HUES64 (cell line): Measurements from ENCODE around the gene RRP7A. TPM values are rescaled to one million over a fixed set of nuclear protein-coding genes. Genes with fewer than 3 reads are reported as not detected.
"Not testable (repeated sequence)": the region's sequence is repeated elsewhere in the genome, so short reads cannot be mapped to it uniquely, and the experiment has no call there.

ENCODE experiments used
- H3K27ac ChIP-seq: 2 replicates; pipeline ENCODE4 v1.7.0; 2013; ENCODE audit warnings: low read depth, low read length, inconsistent platforms
- H3K27me3 ChIP-seq: 2 replicates; pipeline ENCODE4 v1.6.1; 2013; ENCODE audit warnings: mild to moderate bottlenecking, low read length; ENCODE audit not compliant: insufficient read depth
- H3K36me3 ChIP-seq: 2 replicates; pipeline ENCODE4 v1.6.1; 2013; ENCODE audit warnings: mild to moderate bottlenecking, low read length; ENCODE audit not compliant: insufficient read depth
- H3K4me1 ChIP-seq: 2 replicates; pipeline ENCODE4 v1.6.1; 2013; ENCODE audit warnings: mild to moderate bottlenecking, low read length, moderate library complexity; ENCODE audit not compliant: insufficient read depth
- H3K4me3 ChIP-seq: 2 replicates; pipeline ENCODE4 v1.5.1; 2013; ENCODE audit warnings: mild to moderate bottlenecking, low read length, moderate library complexity
- H3K9ac ChIP-seq: 2 replicates; pipeline ENCODE4 v1.6.1; 2013; ENCODE audit warnings: mild to moderate bottlenecking, low read depth, low read length
- H3K9me3 ChIP-seq: 2 replicates; pipeline ENCODE4 v1.6.1; 2013; ENCODE audit warnings: low read depth, low read length; ENCODE audit not compliant: insufficient read depth
- WGBS: fragments of 150-250, 120-280 bp; methylation state at CpG from one replicate; pipeline ENCODE4 v1.1.7; 2013; ENCODE audit warnings: missing lambda C conversion rate; 5-methylcytosine and 5-hydroxymethylcytosine counted together
- polyA plus RNA-seq, 2 experiments: library from polyadenylated mRNA; stranded (reverse); fragments of 50-300 nt; gene quantifications; one replicate each; pipeline ENCODE4 v1.2.3, GENCODE V29; 2013

Gene RRP7A, protein sequence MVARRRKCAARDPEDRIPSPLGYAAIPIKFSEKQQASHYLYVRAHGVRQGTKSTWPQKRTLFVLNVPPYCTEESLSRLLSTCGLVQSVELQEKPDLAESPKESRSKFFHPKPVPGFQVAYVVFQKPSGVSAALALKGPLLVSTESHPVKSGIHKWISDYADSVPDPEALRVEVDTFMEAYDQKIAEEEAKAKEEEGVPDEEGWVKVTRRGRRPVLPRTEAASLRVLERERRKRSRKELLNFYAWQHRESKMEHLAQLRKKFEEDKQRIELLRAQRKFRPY
- polyA plus RNA-seq (2013, experiment 1 of 2): 28.2 TPM
- polyA plus RNA-seq (2013, experiment 2 of 2): 26.1 TPM

DNA sequence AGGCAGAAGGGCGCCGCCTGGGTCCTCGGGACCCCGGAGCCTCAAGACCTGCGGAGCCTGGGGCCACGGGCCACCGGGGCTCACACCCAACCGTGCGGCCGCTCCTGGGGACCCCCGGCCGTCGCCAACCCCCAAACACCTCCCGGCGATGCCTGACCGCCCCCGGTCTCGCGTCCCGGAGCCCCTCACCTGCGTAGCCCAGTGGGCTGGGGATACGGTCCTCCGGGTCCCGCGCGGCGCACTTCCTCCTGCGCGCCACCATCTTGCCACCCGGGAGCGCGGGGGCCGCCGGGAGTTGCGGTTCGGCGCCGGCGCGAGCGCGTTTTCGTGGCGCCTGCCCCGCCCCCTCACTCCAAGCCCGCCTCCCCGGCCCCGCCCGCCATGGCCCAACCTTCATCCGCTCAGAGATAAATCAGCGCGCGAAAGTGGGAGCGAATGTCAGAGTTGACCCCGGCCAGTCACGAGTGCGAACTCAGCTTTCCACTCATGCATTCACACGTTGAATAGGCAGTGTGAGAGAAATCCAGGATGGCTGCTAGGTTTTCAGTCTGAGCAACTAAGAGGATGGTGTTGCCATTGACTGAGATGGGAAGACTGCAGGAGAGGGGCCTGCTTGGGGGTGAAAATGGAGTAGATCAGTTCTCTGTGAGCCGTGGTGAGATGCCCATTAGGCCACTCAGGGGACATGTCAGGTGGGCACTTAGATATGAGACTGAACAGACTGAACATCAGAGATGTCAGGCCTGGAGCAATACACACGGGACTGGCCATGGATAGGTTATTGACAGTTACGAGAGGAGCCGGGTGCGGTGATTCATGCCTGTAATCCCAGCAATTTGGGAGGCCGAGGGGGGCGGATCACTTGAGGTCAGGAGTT is at the start of gene RRP7A:
Gene RRP7A, minus strand, starts transcription at position 272 of the 877 bp plus-strand sequence. Its CDS starts 10 bp downstream, at position 262.
- whole genome bisulfite sequencing: 8% methylated on average over 65 of the region's 65 CpGs
- Histone ChIP-seq H3K36me3 (peaks cover 26% of the 10 kb centered on the region), H3K27me3 (no peaks in the 10 kb centered on the region), H3K9me3 (no peaks in the 10 kb centered on the region), H3K27ac (peak within 1 kb of the TSS; percentile 64; the same call in 1 of the 2 replicates), H3K9ac (peak within 1 kb of the TSS; percentile 94), H3K4me3 (peak within 1 kb of the TSS; percentile 88), H3K4me1 (peaks cover 3% of the 10 kb centered on the region; the same call in 1 of the 2 replicates)

GRCh38 chr22:42567950-42568349 is 48.4 kb upstream of the RRP7A start:
- H3K27me3 ChIP-seq, H3K27ac ChIP-seq, H3K9me3 ChIP-seq, H3K4me3 ChIP-seq, H3K9ac ChIP-seq, H3K4me1 ChIP-seq: not testable (repeated sequence)
- 78% methylated on average over 5 of the region's 6 CpGs for WGBS
- H3K36me3 ChIP-seq: peaks cover 14% of the 10 kb centered on the region

- Histone ChIP-seq H3K27me3 (no peaks in the 10 kb centered on the region), H3K4me3 (no peak overlapping the region), H3K4me1 (no peaks in the 10 kb centered on the region), H3K9me3 (no peaks in the 10 kb centered on the region), H3K9ac (no peak overlapping the region), H3K27ac (no peak overlapping the region), H3K36me3 (peaks cover under 1% of the 10 kb centered on the region; the same call in 1 of the 2 replicates)
- WGBS: 92% methylated on average over 12 of the region's 12 CpGs
Observed at GRCh38 chr22:42565956-42566355, 46.4 kb upstream of the RRP7A start.

DNA sequence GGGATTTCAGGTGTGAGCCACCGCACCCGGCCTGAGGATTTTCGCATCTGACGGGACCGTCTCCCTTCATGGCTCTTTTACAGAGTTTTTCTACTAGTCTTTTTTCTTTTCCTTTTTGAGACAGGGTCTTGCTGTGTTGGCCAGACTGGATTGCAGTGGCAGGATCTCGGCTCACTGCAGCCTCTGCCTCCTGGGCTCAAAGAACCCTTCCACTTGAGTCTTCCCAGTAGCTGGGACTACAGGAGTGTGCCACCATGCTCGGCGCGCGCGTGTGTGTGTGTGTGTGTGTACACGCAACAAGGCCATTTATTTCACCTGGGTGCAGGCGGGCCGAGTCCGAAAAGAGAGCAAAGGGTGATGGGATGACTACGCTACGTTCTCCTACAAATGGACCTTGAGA is 45.1 kb upstream of the RRP7A start:
- WGBS: 93% methylated on average over 17 of the region's 17 CpGs
- H3K4me3 ChIP-seq: no peak overlapping the region
- no peaks in the 10 kb centered on the region for H3K9me3 ChIP-seq
- no peaks in the 10 kb centered on the region for H3K36me3 ChIP-seq
- H3K9ac ChIP-seq: no peak overlapping the region
- H3K4me1 ChIP-seq: no peaks in the 10 kb centered on the region
- no peaks in the 10 kb centered on the region for H3K27me3 ChIP-seq
- no peak overlapping the region for H3K27ac ChIP-seq

DNA sequence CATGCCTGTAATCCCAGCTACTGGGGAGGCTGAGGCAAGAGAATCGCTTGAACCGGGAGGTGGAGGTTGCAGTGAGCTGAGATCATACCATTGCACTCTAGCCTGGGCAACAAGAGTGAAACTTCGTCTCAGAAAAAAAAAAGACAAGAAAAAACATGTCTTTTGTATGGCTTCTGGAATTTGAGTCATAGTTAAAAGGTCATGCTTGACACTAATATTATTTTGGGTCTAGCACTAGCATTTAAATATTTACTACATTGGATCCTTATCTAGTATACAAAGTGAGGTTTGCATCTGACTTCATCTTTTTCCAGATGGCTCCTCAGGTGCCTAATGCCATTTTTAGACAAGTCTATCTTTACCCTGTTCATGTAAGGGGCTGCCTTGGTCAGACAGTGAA is 44.3 kb upstream of the RRP7A start:
- not testable (repeated sequence) for H3K9me3 ChIP-seq, H3K27ac ChIP-seq, H3K4me3 ChIP-seq, H3K36me3 ChIP-seq, H3K9ac ChIP-seq, H3K4me1 ChIP-seq, H3K27me3 ChIP-seq
- WGBS: 95% methylated on average over 3 of the region's 3 CpGs

GRCh38 chr22:42562684-42563083 is 43.1 kb upstream of the RRP7A start:
- H3K4me3 ChIP-seq: no peak overlapping the region
- no peak overlapping the region for H3K9ac ChIP-seq
- WGBS: 99% methylated on average over 2 of the region's 2 CpGs

GRCh38 chr22:42562279-42562678 is 42.7 kb upstream of the RRP7A start:
- no peak overlapping the region for H3K9ac ChIP-seq
- no peak overlapping the region for H3K4me3 ChIP-seq
- no peaks in the 10 kb centered on the region for H3K9me3 ChIP-seq
- H3K27me3 ChIP-seq: no peaks in the 10 kb centered on the region
- no peaks in the 10 kb centered on the region for H3K36me3 ChIP-seq
- H3K27ac ChIP-seq: no peak overlapping the region
- no peaks in the 10 kb centered on the region for H3K4me1 ChIP-seq
- 78% methylated on average over 8 of the region's 8 CpGs for WGBS

More at GRCh38 chr22:42562684-42563083, 43.1 kb upstream of the RRP7A start:
- Histone ChIP-seq H3K4me1 (no peaks in the 10 kb centered on the region), H3K27me3 (no peaks in the 10 kb centered on the region), H3K27ac (no peak overlapping the region), H3K9me3 (no peaks in the 10 kb centered on the region), H3K36me3 (no peaks in the 10 kb centered on the region)

DNA sequence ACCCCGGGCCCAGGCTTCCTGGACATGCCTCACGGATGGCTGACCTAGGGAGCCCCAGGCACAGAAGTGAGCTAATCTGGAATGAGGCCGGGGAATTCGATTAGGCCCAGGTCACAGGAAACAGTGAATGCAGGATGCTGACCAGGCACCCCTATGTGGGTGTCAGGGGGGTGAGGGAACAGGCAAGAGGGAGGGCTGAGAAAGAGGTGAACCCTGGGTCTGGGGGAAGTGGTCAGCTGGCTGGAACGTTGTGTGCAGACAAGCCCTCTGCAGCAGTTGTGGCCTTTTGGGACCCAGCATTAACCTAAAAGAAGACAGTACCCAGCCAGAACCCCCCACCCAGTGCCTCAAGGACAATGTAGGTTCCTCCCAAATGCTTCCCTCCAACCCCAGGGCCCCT is 42.3 kb upstream of the RRP7A start:
- WGBS: 84% methylated on average over 5 of the region's 5 CpGs
- Histone ChIP-seq H3K27ac (no peak overlapping the region), H3K9ac (no peak overlapping the region), H3K4me3 (no peak overlapping the region), H3K9me3 (no peaks in the 10 kb centered on the region), H3K27me3 (no peaks in the 10 kb centered on the region), H3K4me1 (no peaks in the 10 kb centered on the region), H3K36me3 (no peaks in the 10 kb centered on the region)

DNA sequence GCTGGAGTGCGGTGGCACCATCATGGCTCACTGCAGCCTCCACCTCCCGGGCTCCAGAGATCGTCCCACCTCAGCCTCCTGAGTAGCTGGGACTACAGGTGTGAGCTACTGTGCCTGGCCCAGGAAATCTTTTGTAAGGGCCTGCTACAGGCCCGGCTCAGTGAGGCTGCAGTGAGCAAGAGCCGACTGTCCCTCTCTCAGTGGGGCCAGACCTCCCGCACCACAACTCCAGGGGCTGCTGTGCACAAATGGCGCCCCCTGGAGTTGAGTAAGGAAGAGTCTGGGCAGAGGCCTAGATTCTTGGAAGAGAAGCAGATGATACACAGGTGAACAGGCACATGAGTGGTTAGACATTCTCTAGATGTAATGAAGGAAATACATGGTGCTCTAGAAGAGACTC is 41.2 kb upstream of the RRP7A start:
- H3K36me3 ChIP-seq: no peaks in the 10 kb centered on the region
- no peaks in the 10 kb centered on the region for H3K27me3 ChIP-seq
- no peak overlapping the region for H3K27ac ChIP-seq
- no peaks in the 10 kb centered on the region for H3K9me3 ChIP-seq
- 67% methylated on average over 7 of the region's 7 CpGs for WGBS
- no peak overlapping the region for H3K4me3 ChIP-seq
- H3K9ac ChIP-seq: no peak overlapping the region
- no peaks in the 10 kb centered on the region for H3K4me1 ChIP-seq

DNA sequence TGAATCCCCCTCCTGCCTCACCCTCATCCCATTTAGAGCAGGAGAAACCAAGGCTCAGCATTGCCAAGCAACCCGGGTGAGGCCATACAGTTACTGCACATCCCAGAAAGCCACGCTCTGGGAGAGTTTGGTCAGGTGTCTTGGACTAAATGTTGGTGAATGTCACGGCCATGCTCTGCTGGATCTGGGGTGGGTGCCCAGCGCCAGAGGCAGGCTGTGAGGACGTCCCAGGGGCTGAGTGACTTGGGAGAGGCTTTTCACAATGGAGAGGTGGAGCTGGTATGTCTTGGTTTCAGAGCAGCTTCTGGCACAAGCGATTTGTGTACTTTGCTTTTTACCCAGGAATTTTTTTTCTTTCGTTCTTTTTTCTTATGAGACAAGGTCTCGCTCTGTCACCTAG is 40.8 kb upstream of the RRP7A start:
- 95% methylated on average over 8 of the region's 8 CpGs for WGBS
- no peak overlapping the region for H3K27ac ChIP-seq
- H3K4me1 ChIP-seq: no peaks in the 10 kb centered on the region
- no peak overlapping the region for H3K9ac ChIP-seq
- H3K4me3 ChIP-seq: no peak overlapping the region
- no peaks in the 10 kb centered on the region for H3K9me3 ChIP-seq
- H3K27me3 ChIP-seq: no peaks in the 10 kb centered on the region
- H3K36me3 ChIP-seq: no peaks in the 10 kb centered on the region
